NCI-H1048 (cell line): Measurements from ENCODE around the gene KAT14.
"Not testable (repeated sequence)": the region's sequence is repeated elsewhere in the genome, so short reads cannot be mapped to it uniquely, and the experiment has no call there.

Experiments used
- DNase-seq: peaks from one replicate; lab custom pipeline; 2025; lab: John Stamatoyannopoulos, UW

KAT14 gene

DNA sequence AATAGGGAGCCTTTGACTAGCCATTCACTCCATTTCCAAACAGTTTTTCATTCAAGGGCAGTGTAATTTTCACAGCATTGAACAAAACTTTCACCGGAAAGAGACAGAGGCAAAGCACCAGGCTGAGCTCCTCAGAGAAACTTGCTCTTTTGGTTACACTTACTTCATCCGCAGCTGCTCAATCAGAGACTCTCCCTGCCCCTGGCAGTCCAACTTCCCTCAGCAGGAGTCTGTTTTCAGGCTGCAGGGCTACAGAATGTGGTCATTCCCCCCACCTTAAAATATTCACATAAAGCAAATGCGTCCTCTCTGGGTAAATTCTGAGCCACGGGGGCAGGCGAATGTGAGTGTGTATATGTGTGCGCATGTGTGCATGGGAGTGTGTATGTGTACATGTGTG lies 80.6 kb downstream of the KAT14 start:
- no peak for DNase-seq

DNA sequence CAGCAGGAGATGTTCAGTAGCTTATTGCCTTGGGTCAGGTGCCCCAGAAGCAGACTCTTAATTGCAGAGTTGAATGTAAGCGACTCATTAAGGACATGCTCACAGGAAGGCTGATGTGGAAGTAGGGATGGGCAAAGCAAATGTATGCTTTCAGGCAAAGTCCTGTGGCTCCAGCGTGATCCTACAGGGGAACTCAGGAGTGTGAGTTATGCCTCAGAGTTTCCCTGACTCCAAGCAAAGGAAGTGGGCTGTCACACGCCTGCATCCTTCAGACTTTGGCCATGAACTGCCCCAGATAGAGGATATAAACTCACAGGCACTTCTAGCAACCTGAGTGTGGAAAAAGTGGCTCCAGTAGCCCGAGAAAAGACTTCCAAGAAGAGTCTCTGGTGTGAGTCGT lies 85.7 kb downstream of the KAT14 start:
- no peak for DNase-seq

DNA sequence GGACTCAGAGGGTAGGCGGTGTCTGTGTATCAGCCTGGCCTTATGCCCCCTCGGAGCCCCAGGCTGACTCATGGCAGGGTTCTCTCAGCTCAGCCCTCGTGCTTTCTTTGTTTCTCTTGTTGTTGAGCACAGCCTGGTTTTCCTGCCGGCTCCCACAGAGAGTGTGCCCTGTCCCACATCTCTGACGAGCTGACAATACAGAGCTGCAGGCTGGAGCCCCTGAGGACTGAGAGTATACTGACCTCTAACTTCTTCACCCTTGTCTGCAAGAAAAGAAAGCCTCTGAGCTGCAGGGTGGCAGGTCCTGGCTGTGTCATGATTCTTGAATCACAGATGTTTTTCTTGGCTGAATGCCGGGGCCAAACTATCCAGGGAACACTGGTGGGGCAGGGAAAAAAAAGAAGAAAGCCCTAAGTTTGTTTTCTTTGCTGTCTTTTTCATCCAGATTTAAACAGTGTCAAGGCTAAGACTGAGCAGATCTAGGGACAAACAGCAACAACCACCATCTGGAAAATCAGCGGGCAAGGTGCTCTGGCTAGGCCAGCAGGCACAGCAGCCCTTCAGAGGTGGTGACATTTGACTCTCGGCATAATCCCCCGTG lies 87.4 kb downstream of the KAT14 start:
- no peak for DNase-seq

DNA sequence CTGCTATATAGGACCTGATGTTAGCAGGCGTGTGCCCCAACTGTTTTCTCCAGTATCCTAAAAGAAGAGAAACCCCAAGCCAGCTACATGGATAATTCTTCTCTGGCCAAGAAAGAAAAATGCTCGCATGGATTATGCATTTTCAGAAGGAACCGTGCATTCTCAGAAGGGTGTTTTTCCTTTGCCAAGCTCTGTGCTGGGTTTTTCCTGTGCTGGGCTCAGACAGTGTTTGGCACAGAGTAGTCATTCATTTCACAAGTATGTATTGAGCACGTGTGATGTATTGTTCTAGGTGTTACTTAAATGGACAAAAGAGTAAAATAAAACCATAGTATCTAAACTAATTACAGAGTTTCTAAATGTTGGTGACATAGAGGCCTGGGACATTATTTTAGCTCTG lies 88.0 kb downstream of the KAT14 start:
- no peak for DNase-seq

DNA sequence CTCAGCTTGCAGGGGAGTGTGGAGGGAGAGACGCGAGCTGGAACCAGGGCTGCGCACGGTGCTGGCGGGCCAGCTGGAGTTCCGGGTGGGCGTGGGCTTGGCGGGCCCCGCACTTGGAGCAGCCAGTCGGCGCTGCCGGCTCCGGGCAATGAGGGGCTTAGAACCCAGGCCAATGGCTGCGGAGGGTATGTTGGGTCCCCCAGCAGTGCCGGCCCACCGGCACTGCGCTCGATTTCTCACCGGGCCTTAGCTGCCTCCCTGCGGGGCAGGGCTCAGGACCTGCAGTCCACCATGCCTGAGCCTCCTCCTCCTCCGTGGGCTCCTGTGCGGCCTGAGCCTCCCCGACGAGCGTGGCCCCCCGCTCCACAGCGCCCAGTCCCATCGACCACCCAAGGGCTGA lies 89.1 kb downstream of the KAT14 start:
- DNase-seq = not testable (repeated sequence)

DNA sequence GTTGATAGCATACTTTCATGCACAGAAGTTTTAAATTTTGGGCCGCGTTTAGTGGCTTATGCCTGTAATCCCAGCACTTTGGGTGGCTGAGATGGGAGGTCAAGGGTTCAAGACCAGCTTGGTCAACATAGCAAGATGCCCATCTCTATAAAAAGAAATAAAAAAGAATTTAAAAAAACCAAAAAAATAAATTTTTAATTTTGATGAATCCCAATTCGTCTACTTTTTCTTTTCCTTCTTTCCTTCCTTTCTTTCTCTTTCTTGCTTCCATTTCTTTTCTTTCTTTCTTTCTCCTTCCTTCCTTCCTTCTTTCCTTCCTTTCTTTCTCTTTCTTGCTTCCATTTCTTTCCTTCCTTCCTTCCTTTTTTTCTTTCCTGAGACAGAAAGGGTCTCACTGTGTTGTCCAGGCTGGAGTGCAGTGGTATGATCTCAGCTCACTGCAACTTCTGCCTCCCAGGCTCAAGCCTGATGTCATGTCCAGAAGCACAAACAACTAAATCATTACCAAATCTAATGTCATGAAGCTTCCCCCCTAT lies 95.8 kb downstream of the KAT14 start:
- DNase-seq = no peak
